SK-N-SH (cell line): ENCODE data around the gene MAML3. TPM values are rescaled to one million over a fixed set of nuclear protein-coding genes. Genes with fewer than 3 reads are reported as not detected.

Source experiments
- CTCF ChIA-PET: fragments of 300-600, 350-600 bp; formaldehyde crosslinking; extraction: SDS; loops from one replicate; lab custom pipeline; 2021; lab: Yijun Ruan, JAX
- POLR2A ChIA-PET: fragments of 350-600 bp; sonication (Branson Sonifier 250); formaldehyde crosslinking; extraction: SDS; loops from one replicate; lab custom pipeline; 2020; ENCODE audit warnings: antibody characterized with exemption, inconsistent platforms; lab: Yijun Ruan, JAX
- DNase-seq: peaks from one replicate; pipeline ENCODE4 v3.0.0; 2012
- H2AFZ ChIP-seq: fragments of 200-600 bp; sonication (generic); 2 replicates; pipeline ENCODE4 v1.8.1; 2016; ENCODE audit warnings: antibody characterized with exemption, mild to moderate bottlenecking, low read depth
- H3F3A ChIP-seq: fragments of 200-600 bp; sonication (generic); replicated peaks from 2 replicates; pipeline ENCODE3; 2016; ENCODE audit warnings: antibody characterized with exemption, mild to moderate bottlenecking; ENCODE audit not compliant: insufficient read depth
- H3K27ac ChIP-seq, 2 experiments: fragments of 200-500 bp in 1 of 2; fragments of 200-600 bp in 1 of 2; sonication (Bioruptor generic) in 1 of 2; sonication (generic), shearing (Covaris generic) in 1 of 2; 2 replicates each; pipeline versions ENCODE4 v1.5.1 to v1.6.1; 2014 to 2016; ENCODE audit warnings: low read depth in 2 of 2, inconsistent platforms in 1 of 2, low read length in 1 of 2, mild to moderate bottlenecking in 1 of 2, mixed read lengths in 1 of 2
- H3K27me3 ChIP-seq: fragments of 200-600 bp; sonication (generic), shearing (Covaris generic); 2 replicates; pipeline ENCODE4 v1.6.1; 2016; ENCODE audit warnings: mixed run types; ENCODE audit not compliant: insufficient read depth
- H3K36me3 ChIP-seq, 2 experiments: fragments of 200-500 bp in 1 of 2; fragments of 200-600 bp in 1 of 2; sonication (Bioruptor generic) in 1 of 2; sonication (generic) in 1 of 2; replicated peaks in 1 of 2; 2 replicates each; pipeline versions ENCODE3 to v1.5.1; 2014 to 2016; ENCODE audit warnings: low read length in 1 of 2, mild to moderate bottlenecking in 1 of 2; ENCODE audit not compliant: insufficient read depth in 2 of 2, control insufficient read depth in 1 of 2
- H3K4me1 ChIP-seq, 2 experiments: fragments of 200-500 bp in 1 of 2; fragments of 200-600 bp in 1 of 2; sonication (Bioruptor generic) in 1 of 2; sonication (generic), shearing (Covaris generic) in 1 of 2; 2 replicates each; pipeline versions ENCODE4 v1.5.1 to v1.6.1; 2014 to 2016; ENCODE audit warnings: low read depth in 1 of 2, low read length in 1 of 2, mixed run types in 1 of 2; ENCODE audit not compliant: insufficient read depth in 2 of 2, control insufficient read depth in 1 of 2
- H3K4me2 ChIP-seq: fragments of 200-600 bp; sonication (generic), shearing (Covaris generic); 2 replicates; pipeline ENCODE4 v1.6.1; 2017; ENCODE audit warnings: mixed run types
- H3K4me3 ChIP-seq, 2 experiments: fragments of 200-500 bp in 1 of 2; fragments of 200-600 bp in 1 of 2; sonication (Bioruptor generic) in 1 of 2; sonication (generic), shearing (Covaris generic) in 1 of 2; 2 replicates each; pipeline versions ENCODE4 v1.5.1 to v1.8.1; 2014 to 2016; ENCODE audit warnings: low read depth in 2 of 2, inconsistent platforms in 1 of 2, low read length in 1 of 2, mild to moderate bottlenecking in 1 of 2, mixed read lengths in 1 of 2, moderate library complexity in 1 of 2
- H3K79me2 ChIP-seq: fragments of 200-600 bp; sonication (generic); 2 replicates; pipeline ENCODE4 v1.8.1; 2017; ENCODE audit warnings: mild to moderate bottlenecking; ENCODE audit not compliant: insufficient read depth
- H3K9ac ChIP-seq: fragments of 200-600 bp; sonication (generic); 2 replicates; pipeline ENCODE4 v1.6.1; 2017; ENCODE audit warnings: mixed run types
- H3K9me2 ChIP-seq: fragments of 200-600 bp; sonication (generic); 2 replicates; pipeline ENCODE4 v1.6.1; 2017; ENCODE audit warnings: mixed run types
- H3K9me3 ChIP-seq: fragments of 200-600 bp; sonication (generic); 2 replicates; pipeline ENCODE4 v1.6.1; 2017; ENCODE audit warnings: mixed run types, mild to moderate bottlenecking, moderate library complexity
- H4K20me1 ChIP-seq: fragments of 200-600 bp; sonication (generic); 2 replicates; pipeline ENCODE4 v1.6.1; 2017; ENCODE audit warnings: mild to moderate bottlenecking, mixed run types; ENCODE audit not compliant: insufficient read depth
- CHD2 ChIP-seq: fragments of 150-350 bp; IDR thresholded peaks from 2 replicates; pipeline ENCODE4 v1.6.1; 2018; ENCODE audit warnings: low read length; ENCODE audit not compliant: partially characterized antibody
- ELF1 ChIP-seq: IDR thresholded peaks from 2 replicates; pipeline ENCODE4 v1.4.0; 2012
- EP300 ChIP-seq, 2 experiments: IDR thresholded peaks; 2 replicates each; pipeline versions ENCODE4 v1.4.0 to v1.6.1; 2012; ENCODE audit warnings: borderline replicate concordance in 1 of 2, low read depth in 1 of 2, low read length in 1 of 2
- FOSL2 ChIP-seq: IDR thresholded peaks from 2 replicates; pipeline ENCODE4 v1.4.0; 2012; ENCODE audit warnings: low read depth, mild to moderate bottlenecking, moderate library complexity, borderline replicate concordance
- FOXJ3 ChIP-seq: sonication (generic); formaldehyde crosslinking; IDR thresholded peaks from 2 replicates; pipeline ENCODE4 v1.5.1; 2020; ENCODE audit warnings: mild to moderate bottlenecking, missing genetic modification reagents
- FOXM1 ChIP-seq: IDR thresholded peaks from 2 replicates; pipeline ENCODE4 v1.4.0; 2012; ENCODE audit warnings: low read depth, mild to moderate bottlenecking
- GABPA ChIP-seq: IDR thresholded peaks from 2 replicates; pipeline ENCODE4 v1.4.0; 2012; ENCODE audit warnings: low read depth, mild to moderate bottlenecking
- GATA2 ChIP-seq: sonication (generic); formaldehyde crosslinking; IDR thresholded peaks from 2 replicates; pipeline ENCODE4 v1.5.0; 2020; ENCODE audit warnings: mild to moderate bottlenecking, missing genetic modification reagents
- MAX ChIP-seq: IDR thresholded peaks from 2 replicates; pipeline ENCODE4 v1.4.0; 2012; ENCODE audit warnings: low read depth
- MXI1 ChIP-seq: IDR thresholded peaks from 2 replicates; pipeline ENCODE4 v1.6.1; 2012; ENCODE audit warnings: mild to moderate bottlenecking, low read depth, low read length, improper control_type of control experiment
- NFIC ChIP-seq: IDR thresholded peaks from 2 replicates; pipeline ENCODE4 v1.4.0; 2012; ENCODE audit warnings: borderline replicate concordance
- PBX3 ChIP-seq: IDR thresholded peaks from 2 replicates; pipeline ENCODE4; 2012
- POLR2AphosphoS5 ChIP-seq: IDR thresholded peaks from 2 replicates; pipeline ENCODE4 v1.6.1; 2012; ENCODE audit warnings: low read depth, low read length
- RCOR1 ChIP-seq: fragments of 150-350 bp; IDR thresholded peaks from 2 replicates; pipeline ENCODE4 v1.6.1; 2017; ENCODE audit warnings: antibody characterized with exemption, low read length
- REST ChIP-seq: IDR thresholded peaks from 2 replicates; pipeline ENCODE4 v1.6.1; 2012; ENCODE audit warnings: mild to moderate bottlenecking, low read depth, low read length, moderate library complexity
- RXRA ChIP-seq: IDR thresholded peaks from 2 replicates; pipeline ENCODE4 v1.4.0; 2012; ENCODE audit warnings: low read depth, mild to moderate bottlenecking, borderline replicate concordance
- TAF1 ChIP-seq: IDR thresholded peaks from 2 replicates; pipeline ENCODE4 v1.6.1; 2012; ENCODE audit warnings: low read depth, mild to moderate bottlenecking, low read length, moderate library complexity, borderline replicate concordance
- TCF12 ChIP-seq: IDR thresholded peaks from 2 replicates; pipeline ENCODE4 v1.4.0; 2012
- TEAD4 ChIP-seq: IDR thresholded peaks from 2 replicates; pipeline ENCODE4 v1.4.0; 2012; ENCODE audit warnings: mild to moderate bottlenecking, borderline replicate concordance; ENCODE audit not compliant: insufficient read depth
- WGBS: methylation state at CpG from one replicate; pipeline ENCODE4 v1.1.6; 2017; ENCODE audit warnings: low lambda C conversion rate; 5-methylcytosine and 5-hydroxymethylcytosine counted together
- polyA plus RNA-seq, 3 experiments: library from polyadenylated mRNA; depleted of rRNA; stranded (reverse); fragments of >200 nt; gene quantifications; 2 replicates each; pipeline ENCODE4 v1.2.3, GENCODE V29; 2012

MAML3 gene
- polyA plus RNA-seq, 1 of the 3 experiments (the other 2 are of a cell fraction) = 5.3 TPM

GRCh38 chr4:139711461-139711860, 442.5 kb downstream of the MAML3 start:
- POLR2A ChIA-PET = no interaction called here
- CTCF ChIA-PET = no interaction called here
- Histone ChIP-seq H3K4me2 (no peak overlapping the region), H3K4me3 (no peak overlapping the region), H3K79me2 (no peaks in the 10 kb centered on the region), H3F3A (no peaks in the 10 kb centered on the region), H4K20me1 (no peaks in the 10 kb centered on the region), H3K9me2 (no peaks in the 10 kb centered on the region), H3K27ac (peak overlapping the region in 1 of 2 experiments; percentile 36; a peak in 1 of 4 replicates), H3K27me3 (no peaks in the 10 kb centered on the region)
- DNase-seq = no peak
- TF ChIP-seq FOSL2 (no peak), RXRA (no peak), FOXM1 (no peak), GATA2 (CRISPR knock-in tag) (no peak), MXI1 (no peak), POLR2AphosphoS5 (no peak), TAF1 (no peak), MAX (no peak), NFIC (no peak)
- TF ChIP-seq, all 33 proteins: peak for 0
- Histone ChIP-seq H3K4me1 (peaks cover 0 to 7% of the 10 kb centered on the region in 2 experiments; a peak in 1 of 4 replicates), H3K36me3 (peaks cover 0 to 11% of the 10 kb centered on the region in 2 experiments), H2AFZ (no peak overlapping the region), H3K9me3 (no peaks in the 10 kb centered on the region), H3K9ac (no peak overlapping the region)
- WGBS = 72% methylated on average over 4 of the region's 4 CpGs

GRCh38 chr4:139710073-139710472, 443.9 kb downstream of the MAML3 start:
- peaks cover 0 to 7% of the 10 kb centered on the region in 2 experiments; a peak in 1 of 4 replicates for H3K4me1 ChIP-seq
- no peak overlapping the region for H3K9ac ChIP-seq
- 98% methylated on average over 2 of the region's 2 CpGs for WGBS
- H3F3A ChIP-seq = no peaks in the 10 kb centered on the region
- H3K27me3 ChIP-seq = no peaks in the 10 kb centered on the region
- no peak overlapping the region for H3K4me3 ChIP-seq
- peaks cover under 1 to 15% of the 10 kb centered on the region in 2 experiments for H3K36me3 ChIP-seq
- H3K9me3 ChIP-seq = no peaks in the 10 kb centered on the region
- TF ChIP-seq TCF12 (no peak), FOXM1 (no peak), NFIC (no peak), EP300 (IDR thresholded peaks at IDR 0.05; ENCODE audit: borderline replicate concordance in 1 of 2, low read depth in 1 of 2, low read length in 1 of 2) (no peak), CHD2 (no peak), TEAD4 (no peak), RXRA (no peak), GABPA (no peak), POLR2AphosphoS5 (no peak), FOXJ3 (CRISPR knock-in tag) (no peak), ELF1 (no peak), FOSL2 (no peak), RCOR1 (no peak), PBX3 (no peak), REST (no peak), TAF1 (no peak)
- H3K9me2 ChIP-seq = no peaks in the 10 kb centered on the region
- no peak for DNase-seq
- H4K20me1 ChIP-seq = no peaks in the 10 kb centered on the region
- H3K4me2 ChIP-seq = no peak overlapping the region
- ChIA-PET CTCF (interaction anchor here (1.0 kb wide), 2 partner anchors 53 to 106 kb away, joined by 3 to 5 read pairs; no protein-coding TSS in a partner anchor), POLR2A (no interaction called here)
- H3K79me2 ChIP-seq = no peaks in the 10 kb centered on the region
- H2AFZ ChIP-seq = no peak overlapping the region
- H3K27ac ChIP-seq = no peak overlapping the region
